PFSK-1 (cell line): ENCODE results near the gene SOD2.

ENCODE experiments used
- FOXP2 ChIP-seq: optimal IDR thresholded peaks from 2 replicates; pipeline ENCODE3; 2011; ENCODE audit warnings: borderline replicate concordance, control low read depth, inconsistent platforms; ENCODE audit not compliant: insufficient read depth; ENCODE audit errors: extremely low read length, extremely low read depth
- POLR2AphosphoS5 ChIP-seq: IDR thresholded peaks from 2 replicates; pipeline ENCODE4 v1.6.1; 2012; ENCODE audit warnings: low read depth, mild to moderate bottlenecking, control low read depth, low read length, moderate library complexity
- REST ChIP-seq, 2 experiments: IDR thresholded peaks; 2 replicates each; pipeline versions ENCODE4 v1.6.1 to v1.8.0; 2011 to 2012; ENCODE audit warnings: low read depth in 2 of 2, low read length in 2 of 2, control low read depth in 1 of 2, inconsistent platforms in 1 of 2, mild to moderate bottlenecking in 1 of 2, moderate library complexity in 1 of 2; ENCODE audit not compliant: insufficient read depth in 1 of 2
- SIN3A ChIP-seq: IDR thresholded peaks from 2 replicates; pipeline ENCODE4 v1.6.1; 2012; ENCODE audit warnings: mild to moderate bottlenecking, low read length, moderate library complexity, borderline replicate concordance; ENCODE audit not compliant: insufficient read depth
- TAF1 ChIP-seq: IDR thresholded peaks from 2 replicates; pipeline ENCODE4 v1.6.1; 2012; ENCODE audit warnings: low read length, control low read depth, borderline replicate concordance; ENCODE audit not compliant: insufficient read depth

SOD2 gene

GRCh38 chr6:159688266-159688905, 4.7 kb downstream of the SOD2 start:
- TF ChIP-seq SIN3A (no peak), FOXP2 (no peak), REST (IDR thresholded peaks at IDR 0.05; ENCODE audit: insufficient read depth in 1 of 2, low read depth in 2 of 2, low read length in 2 of 2) (no peak), TAF1 (no peak), POLR2AphosphoS5 (no peak)

- TF ChIP-seq TAF1, result no peak
- no peak for TF ChIP-seq FOXP2
- no peak for TF ChIP-seq REST (IDR thresholded peaks at IDR 0.05; ENCODE audit: insufficient read depth in 1 of 2, low read depth in 2 of 2, low read length in 2 of 2)
- TF ChIP-seq SIN3A, result no peak
- TF ChIP-seq POLR2AphosphoS5, result no peak
Measured at GRCh38 chr6:159687341-159687740, 5.7 kb downstream of the SOD2 start.

- TF ChIP-seq POLR2AphosphoS5, result no peak
- TF ChIP-seq SIN3A, result no peak
- TF ChIP-seq REST (IDR thresholded peaks at IDR 0.05; ENCODE audit: insufficient read depth in 1 of 2, low read depth in 2 of 2, low read length in 2 of 2), result no peak
- no peak for TF ChIP-seq TAF1
- no peak for TF ChIP-seq FOXP2
Measured at GRCh38 chr6:159686703-159687102, 6.3 kb downstream of the SOD2 start.

- TF ChIP-seq TAF1 (no peak), REST (IDR thresholded peaks at IDR 0.05; ENCODE audit: insufficient read depth in 1 of 2, low read depth in 2 of 2, low read length in 2 of 2) (no peak), SIN3A (no peak), POLR2AphosphoS5 (no peak), FOXP2 (no peak)
Measured at GRCh38 chr6:159686040-159686439, 7.0 kb downstream of the SOD2 start.

GRCh38 chr6:159684013-159684304, 9.1 kb downstream of the SOD2 start:
- TF ChIP-seq REST (IDR thresholded peaks at IDR 0.05; ENCODE audit: insufficient read depth in 1 of 2, low read depth in 2 of 2, low read length in 2 of 2) (no peak), FOXP2 (no peak), TAF1 (no peak), SIN3A (no peak), POLR2AphosphoS5 (no peak)
